ENCODE results near the gene GHSR.

Gene GHSR

DNA sequence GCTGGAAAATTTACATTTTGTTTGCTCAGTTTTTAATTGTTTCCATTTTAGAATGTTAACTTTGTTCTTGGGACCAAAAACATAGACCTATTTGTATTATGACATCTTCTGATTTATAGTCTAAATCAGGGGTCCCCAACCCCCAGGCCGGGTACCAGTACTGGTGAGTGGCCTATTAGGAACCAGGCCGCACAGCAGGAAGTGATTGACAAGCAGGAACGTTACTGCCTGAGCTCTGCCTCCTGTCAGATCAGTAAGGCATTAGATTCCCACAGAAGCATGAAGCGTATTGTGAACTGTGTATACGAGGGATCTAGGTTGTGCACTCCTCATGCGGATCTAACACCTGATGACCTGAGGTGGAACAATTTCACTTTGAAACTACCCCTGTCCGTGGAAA lies 51.9 kb downstream of the GHSR start:
- TF ChIP-seq, protein P1, sequence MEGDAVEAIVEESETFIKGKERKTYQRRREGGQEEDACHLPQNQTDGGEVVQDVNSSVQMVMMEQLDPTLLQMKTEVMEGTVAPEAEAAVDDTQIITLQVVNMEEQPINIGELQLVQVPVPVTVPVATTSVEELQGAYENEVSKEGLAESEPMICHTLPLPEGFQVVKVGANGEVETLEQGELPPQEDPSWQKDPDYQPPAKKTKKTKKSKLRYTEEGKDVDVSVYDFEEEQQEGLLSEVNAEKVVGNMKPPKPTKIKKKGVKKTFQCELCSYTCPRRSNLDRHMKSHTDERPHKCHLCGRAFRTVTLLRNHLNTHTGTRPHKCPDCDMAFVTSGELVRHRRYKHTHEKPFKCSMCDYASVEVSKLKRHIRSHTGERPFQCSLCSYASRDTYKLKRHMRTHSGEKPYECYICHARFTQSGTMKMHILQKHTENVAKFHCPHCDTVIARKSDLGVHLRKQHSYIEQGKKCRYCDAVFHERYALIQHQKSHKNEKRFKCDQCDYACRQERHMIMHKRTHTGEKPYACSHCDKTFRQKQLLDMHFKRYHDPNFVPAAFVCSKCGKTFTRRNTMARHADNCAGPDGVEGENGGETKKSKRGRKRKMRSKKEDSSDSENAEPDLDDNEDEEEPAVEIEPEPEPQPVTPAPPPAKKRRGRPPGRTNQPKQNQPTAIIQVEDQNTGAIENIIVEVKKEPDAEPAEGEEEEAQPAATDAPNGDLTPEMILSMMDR (IDR thresholded peaks at IDR 0.05; ENCODE audit: low read depth, low read length): no peak
- TF ChIP-seq EZH2phosphoT487 (IDR thresholded peaks at IDR 0.05; ENCODE audit: low read depth): no peak
- H3K79me2 ChIP-seq (ENCODE audit: low read length): no peaks in the 10 kb centered on the region

GRCh38 chr3:172394692-172395091 lies 53.6 kb downstream of the GHSR start:
- Histone ChIP-seq H3K36me3 (replicated peaks; ENCODE audit: low read depth, low read length) (no peaks in the 10 kb centered on the region), H3K9me3 (ENCODE audit: insufficient read depth, low read length) (no peaks in the 10 kb centered on the region), H3K9ac (ENCODE audit: low read length) (no peak overlapping the region), H3K79me2 (ENCODE audit: low read length) (no peaks in the 10 kb centered on the region), H4K20me1 (ENCODE audit: insufficient read depth, low read length) (no peaks in the 10 kb centered on the region), H3K4me1 (ENCODE audit: low read length) (no peaks in the 10 kb centered on the region), H3K4me3 (ENCODE audit: low read length) (no peak overlapping the region), H3K4me2 (ENCODE audit: low read length) (no peak overlapping the region), H3K27me3 (ENCODE audit: low read depth, low read length) (no peaks in the 10 kb centered on the region), H2AFZ (ENCODE audit: low read depth, low read length) (no peak overlapping the region), H3K27ac (ENCODE audit: low read length) (no peak overlapping the region)
- TF ChIP-seq, protein P1 (IDR thresholded peaks at IDR 0.05; ENCODE audit: low read depth, low read length): no peak
- TF ChIP-seq EZH2phosphoT487 (IDR thresholded peaks at IDR 0.05; ENCODE audit: low read depth): no peak

More for the DNA sequence above, 51.9 kb downstream of the GHSR start:
- Histone ChIP-seq H3K4me2 (ENCODE audit: low read length) (no peak overlapping the region), H2AFZ (ENCODE audit: low read depth, low read length) (no peak overlapping the region), H3K4me1 (ENCODE audit: low read length) (no peaks in the 10 kb centered on the region), H3K4me3 (ENCODE audit: low read length) (no peak overlapping the region), H3K9me3 (ENCODE audit: insufficient read depth, low read length) (no peaks in the 10 kb centered on the region), H3K9ac (ENCODE audit: low read length) (no peak overlapping the region), H3K27ac (ENCODE audit: low read length) (no peak overlapping the region), H3K36me3 (replicated peaks; ENCODE audit: low read depth, low read length) (no peaks in the 10 kb centered on the region), H3K27me3 (ENCODE audit: low read depth, low read length) (no peaks in the 10 kb centered on the region), H4K20me1 (ENCODE audit: insufficient read depth, low read length) (no peaks in the 10 kb centered on the region)

Measured in OCI-LY3 (cell line).